H54 (cell line): Measurements from ENCODE around the gene CHKB.

ENCODE experiments used
- DNase-seq: peaks from one replicate; pipeline ENCODE4 v3.0.0; 2011; ENCODE audit warnings: low spot score, mixed read lengths; ENCODE audit not compliant: insufficient read length
- FAIRE-seq: peaks from 3 replicates; lab custom pipeline; 2011; peaks lifted over from hg19 to GRCh38; lab: Jason Lieb, UNC
- POLR2A ChIP-seq: IDR thresholded peaks from 2 replicates; pipeline ENCODE4 v1.6.1; 2011; ENCODE audit warnings: low read depth, mild to moderate bottlenecking, low read length

CHKB gene

DNA sequence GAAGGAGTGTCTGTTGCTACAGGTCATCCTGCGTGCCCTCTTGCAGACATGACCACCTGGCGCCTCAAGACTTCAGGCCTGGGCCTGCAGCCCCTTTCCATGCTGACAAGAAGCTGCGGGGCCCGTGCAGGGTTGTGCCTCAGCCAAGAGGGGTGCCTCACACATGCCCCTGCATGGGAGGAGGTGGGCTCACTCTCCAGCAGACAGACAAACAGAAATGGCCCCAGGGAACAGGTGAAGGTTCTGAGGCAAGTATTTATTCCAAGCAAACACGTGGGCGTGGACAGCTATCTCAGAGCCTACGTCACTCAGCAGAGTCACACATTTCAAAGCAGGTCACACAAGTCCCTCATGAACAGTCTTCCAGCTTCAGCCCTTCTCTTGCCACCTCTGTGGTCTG lies 14.0 kb downstream of the CHKB start:
- FAIRE-seq = no peak
- TF ChIP-seq POLR2A = no peak
- DNase-seq = no peak

DNA sequence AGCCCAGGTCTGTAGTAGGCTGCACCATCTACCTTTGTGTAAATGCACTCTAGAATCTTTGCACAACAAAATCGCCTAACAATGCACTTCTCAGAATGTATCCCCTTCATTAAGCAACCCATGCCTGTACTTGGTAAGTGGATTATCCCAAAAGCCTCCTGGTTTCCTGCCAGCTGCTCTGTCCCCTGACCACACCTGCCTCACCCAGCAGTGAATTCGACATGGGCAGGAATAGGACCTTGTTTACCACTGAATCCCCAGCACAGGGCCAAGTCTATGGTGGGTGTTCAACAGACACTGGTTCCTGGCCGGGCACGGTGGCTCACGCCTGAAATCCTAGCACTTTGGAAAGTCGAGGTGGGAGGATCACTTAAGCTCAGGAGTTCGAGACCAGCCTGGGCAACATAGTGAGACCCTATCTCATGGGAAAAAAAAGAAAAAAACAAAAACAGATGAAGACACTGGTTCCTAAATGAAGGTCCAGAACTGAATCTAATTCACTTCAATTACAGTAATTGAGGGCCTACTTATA lies 14.9 kb downstream of the CHKB start:
- no peak for DNase-seq
- no peak for FAIRE-seq
- no peak for TF ChIP-seq POLR2A

DNA sequence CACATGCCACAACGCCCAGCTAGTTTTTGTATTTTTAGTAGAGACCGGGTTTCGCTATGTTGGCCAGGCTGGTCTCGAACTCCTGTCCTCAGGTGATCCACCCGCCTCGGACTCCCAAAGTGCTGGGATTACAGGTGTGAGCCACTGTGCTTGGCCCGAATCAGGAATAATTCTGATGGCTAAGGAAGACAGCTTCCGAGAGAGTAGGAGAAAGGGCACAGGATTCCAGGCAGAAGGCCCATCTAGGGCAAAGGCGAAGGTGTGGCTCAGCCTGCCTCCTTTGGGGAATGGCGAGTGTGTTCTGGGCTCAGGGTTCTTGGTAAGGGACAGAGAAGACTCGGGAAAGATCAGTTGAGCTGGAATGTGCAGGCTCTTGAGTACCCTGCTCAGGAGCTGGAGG lies 18.4 kb downstream of the CHKB start:
- FAIRE-seq = no peak
- TF ChIP-seq POLR2A = no peak

DNA sequence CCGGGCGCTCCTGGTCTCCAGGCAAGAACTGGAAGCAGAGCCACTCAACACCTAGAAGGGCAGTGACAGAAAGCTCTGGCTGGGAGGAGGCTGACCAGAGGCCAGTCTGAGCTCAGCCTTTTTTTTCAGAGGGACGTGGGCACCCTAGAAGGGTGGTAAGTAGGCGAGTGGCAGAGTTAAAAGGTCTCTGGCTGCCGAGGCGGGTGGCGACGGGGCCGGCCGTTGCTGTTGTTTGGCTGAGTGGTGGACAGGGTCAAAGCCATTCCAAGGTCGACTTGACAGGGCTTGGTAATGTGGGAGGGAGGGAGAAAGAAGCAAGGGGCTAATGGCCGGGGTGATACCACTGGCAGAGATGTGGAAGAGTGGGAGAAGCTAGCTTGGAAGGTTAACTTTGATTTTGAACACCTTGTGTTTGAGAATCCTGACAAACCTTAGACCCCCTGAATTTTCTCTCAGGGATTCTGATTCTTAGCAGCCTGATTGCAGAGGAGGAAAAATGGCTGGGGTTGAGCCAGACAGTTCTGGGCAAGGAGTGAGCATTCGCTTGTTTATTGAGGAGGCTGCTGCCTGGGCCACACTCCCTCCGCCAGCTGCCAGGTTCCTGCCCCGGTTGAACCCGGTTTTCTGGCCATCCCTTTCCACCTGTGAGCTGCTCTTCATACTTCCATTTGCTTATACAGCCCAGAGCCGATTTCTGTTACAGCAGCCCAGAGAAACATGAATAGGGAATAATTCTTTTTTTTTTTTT lies 19.1 kb downstream of the CHKB start:
- FAIRE-seq (no peak), DNase-seq (no peak)
- TF ChIP-seq POLR2A = no peak

More for the DNA sequence above, 18.4 kb downstream of the CHKB start:
- no peak for DNase-seq

DNA sequence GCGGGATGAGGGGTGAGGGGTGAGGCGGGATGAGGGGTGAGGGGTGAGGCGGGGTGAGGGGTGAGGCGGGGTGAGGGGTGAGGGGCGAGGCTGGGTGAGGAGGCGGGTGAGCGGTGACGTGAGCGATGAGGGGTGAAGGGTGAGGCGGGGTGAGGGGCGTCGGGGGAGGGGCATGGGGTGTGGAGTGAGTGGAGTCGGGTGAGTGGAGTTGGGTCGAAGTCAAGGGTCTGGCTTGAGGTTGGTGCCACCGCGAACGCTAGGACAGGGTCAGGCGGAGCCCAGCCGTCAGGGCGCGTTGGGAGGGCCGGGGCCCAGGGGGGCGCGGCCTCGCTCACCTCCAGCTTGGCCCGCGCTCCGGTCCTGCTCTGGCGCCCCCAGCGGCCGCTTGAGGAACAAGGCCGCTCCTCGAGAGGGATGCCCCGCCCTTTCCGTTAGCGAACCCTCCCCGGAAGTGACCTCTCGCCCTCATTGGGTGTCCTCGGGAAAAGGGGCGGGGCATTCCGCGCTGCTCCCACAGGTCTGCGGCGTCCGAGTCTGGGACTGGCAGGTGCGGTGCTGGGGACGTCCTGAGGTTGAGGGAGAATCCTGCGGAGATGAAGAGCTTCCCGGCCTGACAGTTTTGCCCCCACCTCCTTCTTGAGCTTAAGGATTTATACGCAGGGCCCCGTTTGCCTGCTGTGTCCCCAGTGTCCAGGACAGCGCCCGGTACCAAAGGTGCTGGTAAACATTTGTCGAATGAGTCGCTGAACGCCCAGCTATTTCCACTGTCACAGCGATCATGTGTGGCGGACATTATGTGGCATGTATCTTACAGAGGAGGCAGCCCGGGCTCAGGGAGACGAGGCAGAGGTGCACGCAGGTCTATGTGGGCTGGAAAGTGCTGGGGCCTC lies 19.9 kb downstream of the CHKB start, which contains the start of gene SYCE3:
Gene SYCE3, minus strand, starts transcription at position 397 of the 890 bp plus-strand sequence. CDS start 6,514 bp downstream, outside the sequence.
- DNase-seq = peak; percentile 70
- FAIRE-seq = peak; percentile 15
- peak; percentile 19; the same call in 1 of the 2 replicates for TF ChIP-seq POLR2A

DNA sequence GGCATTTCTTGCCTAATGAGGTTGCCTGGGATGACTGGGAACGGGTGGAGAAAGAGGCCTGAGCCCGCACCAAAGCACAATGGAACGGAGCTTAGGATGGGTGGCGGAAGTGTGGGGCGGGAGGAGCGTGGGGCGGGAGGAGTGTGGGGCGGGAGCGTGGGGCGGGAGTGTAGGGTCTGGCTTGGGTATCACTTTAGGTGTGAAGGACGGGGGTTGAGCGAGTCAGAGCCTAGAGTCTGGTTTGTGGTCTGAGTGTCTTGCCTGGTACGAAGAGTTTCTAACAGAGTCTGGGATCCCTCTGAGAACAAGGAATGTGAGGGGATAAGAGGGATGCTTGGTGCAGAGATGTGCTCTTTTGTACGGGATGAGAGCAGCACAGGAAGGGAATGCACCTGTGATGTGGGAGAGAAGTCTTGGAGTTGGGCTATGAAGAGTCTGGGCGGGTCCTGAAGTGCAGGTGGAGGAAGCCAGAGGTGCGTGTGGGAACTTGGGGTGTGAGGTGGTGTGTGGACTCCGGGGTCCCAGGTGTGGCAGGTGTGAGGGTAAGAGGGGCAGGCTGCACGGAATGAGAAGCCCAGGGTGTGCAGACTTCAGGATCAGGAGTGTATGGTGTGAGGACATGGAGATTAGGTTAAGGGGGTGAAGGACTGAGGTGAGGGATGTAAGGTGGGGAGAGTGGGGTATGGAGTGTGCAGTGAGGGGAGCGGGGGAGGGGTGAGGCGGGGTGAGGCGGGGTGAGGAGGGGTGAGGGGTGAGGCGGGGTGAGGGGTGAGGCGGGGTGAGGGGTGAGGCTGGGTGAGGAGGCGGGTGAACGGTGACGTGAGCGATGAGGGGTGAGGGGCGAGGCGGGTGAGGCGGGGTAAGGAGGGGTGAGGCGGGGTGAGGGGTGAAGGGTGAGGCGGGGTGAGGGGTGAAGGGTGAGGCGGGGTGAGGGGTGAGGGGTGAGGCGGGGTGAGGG lies 21.0 kb downstream of the CHKB start:
- TF ChIP-seq POLR2A = no peak
- no peak for DNase-seq
- no peak for FAIRE-seq

DNA sequence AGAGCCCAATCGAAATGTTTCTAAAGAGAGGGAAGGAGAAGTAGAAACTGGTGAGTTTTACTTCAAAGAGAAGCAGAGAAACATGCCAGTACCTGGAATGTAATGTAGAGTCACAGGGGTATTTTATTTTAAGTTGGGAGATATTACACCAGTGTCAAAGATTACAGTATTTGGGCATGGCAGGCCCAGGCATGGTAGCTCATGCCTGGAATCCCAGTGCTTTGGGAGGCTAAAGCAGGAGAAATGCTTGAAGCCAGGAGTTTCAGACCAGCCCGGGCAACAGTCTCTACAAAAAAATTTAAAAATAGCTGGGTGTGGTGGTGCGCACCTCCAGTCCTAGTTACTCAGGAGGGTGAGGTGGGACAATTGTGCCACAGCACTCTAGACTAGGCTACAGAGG lies 22.6 kb downstream of the CHKB start:
- DNase-seq (no peak), FAIRE-seq (no peak)
- TF ChIP-seq POLR2A = no peak

DNA sequence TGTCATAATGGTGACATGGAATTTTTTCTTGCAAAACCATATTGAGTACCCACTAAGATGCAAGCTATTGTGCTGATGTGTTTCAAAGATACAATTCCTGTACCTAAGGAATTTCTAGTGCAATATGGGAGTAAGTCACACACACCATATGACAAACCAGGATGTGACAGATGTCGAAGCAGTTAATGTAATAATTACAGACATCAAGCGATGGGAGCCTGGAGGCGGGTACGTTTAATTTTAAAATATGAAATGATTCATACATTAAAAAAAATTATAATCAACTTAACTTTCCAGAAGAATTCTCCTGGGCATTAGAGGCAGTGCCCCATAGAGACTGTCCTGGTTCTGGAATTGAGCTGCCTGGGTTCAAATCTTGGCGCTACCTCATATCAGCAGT lies 25.9 kb downstream of the CHKB start:
- FAIRE-seq = no peak
- no peak for TF ChIP-seq POLR2A
- DNase-seq = no peak

DNA sequence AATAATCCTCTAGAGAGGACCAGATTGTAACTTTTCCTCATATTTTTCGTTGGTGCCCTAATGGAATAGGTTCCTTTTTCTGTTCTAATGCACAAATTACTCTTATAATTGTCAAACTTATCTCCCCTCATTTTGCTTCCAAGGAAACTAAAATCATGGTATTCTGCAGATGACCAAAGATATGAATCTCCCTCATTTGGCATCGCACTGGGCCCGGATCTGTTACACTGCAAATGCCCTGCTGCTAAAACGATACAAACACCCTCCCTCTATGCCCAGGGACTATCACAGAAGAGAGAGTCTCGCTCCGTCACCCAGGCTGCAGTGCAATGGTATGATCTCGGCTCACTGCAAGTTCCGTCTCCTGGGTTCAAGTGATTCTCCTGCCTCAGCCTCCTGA lies 29.3 kb downstream of the CHKB start:
- TF ChIP-seq POLR2A = no peak
- DNase-seq = no peak
- FAIRE-seq = no peak

DNA sequence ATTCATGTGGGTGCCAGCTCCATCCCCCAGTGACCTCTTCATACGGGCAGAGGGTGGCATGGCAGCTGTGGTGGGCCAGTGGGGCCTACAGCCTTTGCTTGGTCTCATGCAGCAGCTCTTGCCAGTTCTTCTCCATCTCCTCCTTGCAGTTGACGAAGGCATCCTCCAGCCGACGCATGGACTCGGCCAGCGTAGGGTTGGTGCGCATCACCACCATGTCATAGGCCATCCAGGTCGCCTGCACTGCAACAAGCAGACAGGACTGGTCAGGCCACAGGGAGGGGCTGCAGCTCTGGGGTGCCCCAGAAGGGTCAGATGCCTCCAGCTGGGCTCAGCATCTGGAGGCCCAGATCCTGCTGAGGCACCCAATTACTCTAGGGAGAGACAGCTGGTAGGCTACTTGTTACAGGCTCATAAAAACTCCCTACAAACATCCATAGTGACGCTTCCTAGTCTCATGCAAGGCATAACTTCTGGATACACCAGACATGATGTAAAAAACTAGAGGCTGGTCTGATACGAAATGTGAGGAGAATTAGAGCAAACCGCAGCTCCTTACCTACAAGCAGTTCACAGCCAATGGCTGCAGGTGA lies 31.4 kb downstream of the CHKB start:
- FAIRE-seq (no peak), DNase-seq (no peak)
- TF ChIP-seq POLR2A = no peak

DNA sequence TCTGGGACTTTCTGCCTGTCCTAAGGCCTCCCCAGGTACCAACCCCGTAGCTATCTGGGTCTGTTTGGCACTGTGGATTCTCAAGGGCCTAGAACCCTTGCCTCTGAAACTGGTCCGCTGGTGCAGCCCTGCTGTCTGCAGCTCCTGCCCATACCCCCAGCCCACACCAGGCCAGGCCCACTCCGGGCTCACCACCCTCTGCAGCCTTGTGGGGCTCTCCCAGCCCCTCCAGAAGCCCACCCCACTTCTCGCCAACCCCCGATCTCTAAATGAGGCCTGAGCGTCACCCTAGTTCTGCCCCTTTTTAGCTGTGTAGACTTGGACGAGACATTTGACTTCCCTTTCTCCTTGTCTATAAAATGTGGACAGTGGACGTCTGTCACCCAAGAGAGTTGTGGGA lies 32.3 kb downstream of the CHKB start:
- FAIRE-seq = no peak
- TF ChIP-seq POLR2A = no peak
- DNase-seq = no peak

DNA sequence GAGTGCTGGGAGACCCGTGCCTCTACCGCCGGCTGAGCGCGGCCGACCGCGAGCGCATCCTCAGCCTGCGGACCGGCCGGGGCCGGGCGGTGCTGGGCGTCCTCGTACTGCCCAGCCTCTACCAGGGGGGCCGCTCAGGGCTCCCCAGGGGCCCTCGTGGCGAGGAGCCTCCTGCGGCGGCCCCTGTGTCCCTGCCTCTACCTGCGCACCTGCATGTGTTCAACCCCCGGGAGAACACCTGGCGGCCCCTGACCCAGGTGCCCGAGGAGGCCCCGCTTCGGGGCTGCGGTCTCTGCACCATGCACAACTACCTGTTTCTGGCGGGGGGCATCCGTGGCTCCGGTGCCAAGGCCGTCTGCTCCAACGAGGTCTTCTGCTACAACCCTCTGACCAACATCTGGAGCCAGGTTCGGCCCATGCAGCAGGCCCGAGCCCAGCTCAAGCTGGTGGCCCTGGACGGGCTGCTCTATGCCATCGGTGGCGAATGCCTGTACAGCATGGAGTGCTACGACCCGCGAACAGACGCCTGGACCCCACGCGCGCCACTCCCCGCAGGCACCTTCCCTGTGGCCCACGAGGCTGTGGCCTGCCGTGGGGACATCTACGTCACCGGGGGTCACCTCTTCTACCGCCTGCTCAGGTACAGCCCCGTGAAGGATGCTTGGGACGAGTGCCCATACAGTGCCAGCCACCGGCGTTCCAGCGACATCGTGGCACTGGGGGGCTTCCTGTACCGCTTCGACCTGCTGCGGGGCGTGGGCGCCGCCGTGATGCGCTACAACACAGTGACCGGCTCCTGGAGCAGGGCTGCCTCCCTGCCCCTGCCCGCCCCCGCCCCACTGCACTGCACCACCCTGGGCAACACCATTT lies 33.5 kb downstream of the CHKB start:
- FAIRE-seq (no peak), DNase-seq (no peak)
- TF ChIP-seq POLR2A = no peak
